GM12878 (cell line): ENCODE measurements around the gene USP47. TPM values are rescaled to one million over a fixed set of nuclear protein-coding genes. Genes with fewer than 3 reads are reported as not detected.

Experiments used
- ATAC-seq: fragments of 200-7000 bp; cut with Tn5 transposase; 3 replicates; pipeline ENCODE4 v1.9.1; 2020; ENCODE audit warnings: mild to moderate bottlenecking, moderate library complexity
- BruUV-seq: library from RNA; stranded (reverse); fragments of 400-500 nt; replicated peaks from 2 replicates; lab custom pipeline; 2021; lab: Mats Ljungman, UMichigan
- CTCF ChIA-PET: fragments of 300-600 bp; sonication (Branson Sonifier 250); formaldehyde crosslinking; extraction: SDS; loops from one replicate; lab custom pipeline; 2021; ENCODE audit warnings: inconsistent platforms; lab: Yijun Ruan, JAX
- POLR2A ChIA-PET: fragments of 350-600 bp; formaldehyde crosslinking; extraction: SDS; loops from one replicate; lab custom pipeline; 2021; ENCODE audit warnings: inconsistent platforms; lab: Charles Lee
- RAD21 ChIA-PET: fragments of 300-600 bp; sonication (Branson Sonifier 250); formaldehyde crosslinking; loops from one replicate; lab custom pipeline; 2023; ENCODE audit warnings: antibody characterized with exemption; ENCODE audit not compliant: unreplicated experiment; lab: Charles Lee
- SMC1A ChIA-PET: fragments of 300-600 bp; sonication (Branson Sonifier 250); formaldehyde crosslinking; loops from one replicate; lab custom pipeline; 2023; ENCODE audit not compliant: unreplicated experiment, uncharacterized antibody; lab: Charles Lee
- DNase-seq: peaks from one replicate; pipeline ENCODE4 v3.0.0-alpha.2; 2011; ENCODE audit warnings: low read depth, low spot score
- FAIRE-seq: peaks from 3 replicates; lab custom pipeline; 2011; peaks lifted over from hg19 to GRCh38; lab: Jason Lieb, UNC
- H2AFZ ChIP-seq: 2 replicates; pipeline ENCODE4 v1.6.0; 2011; ENCODE audit warnings: low read depth, low read length, control low read depth; ENCODE audit not compliant: control insufficient read depth
- H3K27ac ChIP-seq: 2 replicates; pipeline ENCODE4 v1.5.1; 2011; ENCODE audit warnings: control low read depth; ENCODE audit not compliant: control insufficient read depth, insufficient read depth
- H3K27me3 ChIP-seq, 2 experiments: replicated peaks in 1 of 2; 2 replicates each; pipeline versions ENCODE4 v1.6.0 to v1.6.1; 2011; ENCODE audit warnings: low read length in 1 of 2; ENCODE audit not compliant: control insufficient read depth in 2 of 2, insufficient read depth in 2 of 2
- H3K36me3 ChIP-seq, 2 experiments: 2 replicates each; pipeline ENCODE4 v1.5.1; 2011; ENCODE audit warnings: low read length in 1 of 2; ENCODE audit not compliant: control insufficient read depth in 2 of 2, insufficient read depth in 2 of 2
- H3K4me1 ChIP-seq: 2 replicates; pipeline ENCODE4 v1.6.1; 2011; ENCODE audit warnings: mild to moderate bottlenecking, low read length, moderate library complexity, mixed read lengths; ENCODE audit not compliant: control insufficient read depth, insufficient read depth
- H3K4me2 ChIP-seq: 2 replicates; pipeline ENCODE4 v1.6.0; 2011; ENCODE audit warnings: control low read depth; ENCODE audit not compliant: control insufficient read depth, insufficient read depth
- H3K4me3 ChIP-seq: fragments of 200-600 bp; sonication (generic); 2 replicates; pipeline ENCODE4 v1.5.1; 2016
- H3K79me2 ChIP-seq: 2 replicates; pipeline ENCODE4 v1.6.0; 2011; ENCODE audit warnings: low read length; ENCODE audit not compliant: control insufficient read depth, insufficient read depth
- H3K9ac ChIP-seq: 2 replicates; pipeline ENCODE4 v1.8.0; 2011; ENCODE audit warnings: low read length, control low read depth, mixed read lengths; ENCODE audit not compliant: control insufficient read depth, insufficient read depth
- H3K9me3 ChIP-seq: replicated peaks from 3 replicates; pipeline ENCODE4 v1.5.1; 2011; ENCODE audit warnings: mild to moderate bottlenecking, low read length; ENCODE audit not compliant: control insufficient read depth, insufficient read depth
- H4K20me1 ChIP-seq: 2 replicates; pipeline ENCODE4 v1.6.0; 2011; ENCODE audit not compliant: control insufficient read depth, insufficient read depth
- BMI1 ChIP-seq: fragments of 450-650 bp; IDR thresholded peaks from 2 replicates; pipeline ENCODE4 v1.6.1; 2016; ENCODE audit warnings: mild to moderate bottlenecking, moderate library complexity, borderline replicate concordance
- CBX3 ChIP-seq: fragments of 200-600 bp; sonication (generic); IDR thresholded peaks from 2 replicates; pipeline ENCODE4 v1.6.1; 2016; ENCODE audit warnings: low read depth, borderline replicate concordance
- CREB1 ChIP-seq: IDR thresholded peaks from 2 replicates; pipeline ENCODE4 v1.6.1; 2012; ENCODE audit warnings: low read depth, mild to moderate bottlenecking, inconsistent platforms
- ETV6 ChIP-seq, 2 experiments: fragments of 450-650 bp in 1 of 2; IDR thresholded peaks in 1 of 2; conservative IDR thresholded peaks in 1 of 2; 2 replicates each; pipeline ENCODE4 v1.6.1; 2014; ENCODE audit warnings: antibody characterized with exemption in 1 of 2, borderline replicate concordance in 1 of 2, low read depth in 1 of 2, mild to moderate bottlenecking in 1 of 2, moderate library complexity in 1 of 2
- MTA2 ChIP-seq: fragments of 450-650 bp; IDR thresholded peaks from 2 replicates; pipeline ENCODE4 v1.6.1; 2016; ENCODE audit warnings: low read depth, mild to moderate bottlenecking, moderate library complexity
- NR2C2 ChIP-seq: IDR thresholded peaks from 2 replicates; pipeline ENCODE4 v1.6.1; 2011; ENCODE audit warnings: borderline replicate concordance, low read depth; ENCODE audit not compliant: control insufficient read depth, insufficient read length
- NRF1 ChIP-seq: conservative IDR thresholded peaks from 2 replicates; pipeline ENCODE4 v1.6.1; 2011; ENCODE audit warnings: mild to moderate bottlenecking, low read depth, low read length, improper control_type of control experiment
- PKNOX1 ChIP-seq: fragments of 450-650 bp; IDR thresholded peaks from 2 replicates; pipeline ENCODE4 v1.6.1; 2016; ENCODE audit warnings: mild to moderate bottlenecking
- RBBP5 ChIP-seq: fragments of 200-600 bp; sonication (generic); conservative IDR thresholded peaks from 2 replicates; pipeline ENCODE4 v1.6.1; 2016
- SIN3A ChIP-seq: IDR thresholded peaks from 2 replicates; pipeline ENCODE4 v1.6.1; 2012; ENCODE audit warnings: low read depth, low read length, improper control_type of control experiment
- SREBF1 ChIP-seq: IDR thresholded peaks from 2 replicates; pipeline ENCODE4 v1.6.1; 2012; ENCODE audit warnings: mild to moderate bottlenecking, low read length
- WGBS: methylation state at CpG from one replicate; pipeline ENCODE4 v1.1.6; 2016; ENCODE audit warnings: low lambda C conversion rate; ENCODE audit not compliant: insufficient replicate concordance, insufficient coverage; ENCODE audit errors: missing lambda C conversion rate; 5-methylcytosine and 5-hydroxymethylcytosine counted together
- in situ Hi-C: fragments of 300-500 bp; cut with MboI; formaldehyde crosslinking; loops from 9 replicates; pipeline ENCODE4 v1.14.3; 2018; ENCODE audit warnings: mixed read lengths
- intact Hi-C: fragments of 100-400 bp; cut with micrococcal nuclease; formaldehyde crosslinking; loops from one replicate; pipeline ENCODE4 v1.14.2; 2022; ENCODE audit not compliant: unreplicated experiment
- polyA plus RNA-seq, 11 experiments: library from polyadenylated mRNA; depleted of rRNA in 4 of 11; unstranded in 6 of 11; stranded (reverse) in 5 of 11; fragments of >200 nt; fragmentation: Nextera tagmentation in 4 of 11; fragmentation: Illumina TruSeq in 1 of 11; extraction: Ambion mirVana in 4 of 11; extraction: Trizol in 1 of 11; gene quantifications; 1 replicate in 1 of 11; 2 replicates in 10 of 11; pipeline versions ENCODE4 v1.2.1 to v1.2.3, GENCODE V29; 2011 to 2016; ENCODE audit warnings: inconsistent platforms in 2 of 11, missing spikeins in 2 of 11, low read depth in 1 of 11
- total RNA-seq, 4 experiments: library from RNA; depleted of rRNA in 3 of 4; stranded (reverse); fragments of >200 nt in 3 of 4; fragmentation: Illumina TruSeq in 1 of 4; extraction: Trizol in 1 of 4; gene quantifications; 2 replicates each; pipeline versions ENCODE4 v1.2.1 to v1.2.3, GENCODE V29; 2013 to 2021

USP47 gene
- total and polyA plus RNA-seq, 10 of the 15 experiments (the other 5 are each of a cell fraction or from before 2014, with no cell fraction given), result 13.9 to 54.0 (median 31.6) TPM

DNA sequence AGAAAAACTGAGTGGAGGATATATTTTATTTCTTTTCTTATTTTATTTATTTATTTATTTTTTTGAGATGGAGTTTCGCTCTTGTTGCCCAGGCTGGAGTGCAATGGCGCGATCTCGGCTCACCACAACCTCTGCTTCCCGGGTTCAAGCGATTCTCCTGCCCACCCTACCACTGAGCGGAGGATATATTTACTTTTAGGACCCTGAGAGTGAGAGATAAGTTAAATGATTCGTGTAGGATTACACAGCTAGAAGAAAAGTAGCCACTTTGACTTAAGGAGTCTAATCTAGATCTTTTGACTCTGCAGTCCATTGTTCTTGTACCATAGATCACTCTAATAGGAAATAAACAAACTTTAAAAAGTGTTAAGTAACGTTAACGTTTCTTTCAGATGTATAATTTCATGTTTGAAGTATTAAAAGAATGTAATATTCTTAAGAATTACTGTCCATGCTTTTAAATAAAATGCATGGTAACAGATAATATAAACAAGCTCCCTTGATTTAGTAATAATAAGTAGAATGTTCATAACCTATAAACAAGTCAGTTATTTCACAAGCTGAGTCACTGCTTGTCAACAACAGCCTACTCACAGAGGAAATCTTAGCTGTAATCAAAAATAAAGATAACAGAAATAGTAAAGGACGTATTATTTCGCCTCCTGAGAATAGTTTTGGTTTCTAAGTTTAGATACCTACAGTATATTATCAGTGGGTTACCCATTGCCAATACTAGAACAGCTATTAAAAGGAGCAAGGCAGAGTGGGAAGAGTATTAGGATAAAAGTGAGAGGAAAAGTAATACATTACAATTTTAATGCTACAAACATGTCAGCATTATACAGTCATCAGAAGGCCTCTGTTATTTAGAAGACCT, 18.6 kb downstream of the USP47 start:
- H3K9ac ChIP-seq, result no peak overlapping the region
- no peaks in the 10 kb centered on the region for H3K27me3 ChIP-seq
- FAIRE-seq (no peak), ATAC-seq (no peak), DNase-seq (no peak)
- no TSS peak for BruUV-seq
- no peak overlapping the region for H3K4me2 ChIP-seq
- in situ Hi-C loops, result no loop called here
- H3K27ac ChIP-seq, result no peak overlapping the region
- intact Hi-C loops, result no loop called here
- ChIA-PET CTCF (interaction anchor here (0.6 to 15.4 kb wide), 4 partner anchors 10 to 22 kb away, joined by 3 to 211 read pairs (median 7); partner anchors contain the start of gene USP47), POLR2A (interaction anchor here (1.5 to 1.8 kb wide), 2 partner anchors 16 to 18 kb away, joined by 4 to 6 read pairs; partner anchors contain the start of gene USP47), SMC1A (interaction anchor here (0.9 to 5.3 kb wide), 6 partner anchors 8 to 22 kb away, joined by 3 to 38 read pairs (median 7); no protein-coding TSS in a partner anchor), RAD21 (interaction anchor here (1.1 to 1.8 kb wide), 2 partner anchors 8 to 11 kb away, joined by 3 to 6 read pairs; no protein-coding TSS in a partner anchor)
- WGBS, result 88% methylated on average over 12 of the region's 12 CpGs
- H2AFZ ChIP-seq, result no peak overlapping the region
- no peaks in the 10 kb centered on the region for H3K36me3 ChIP-seq
- no peak for TF ChIP-seq CREB1
- TF ChIP-seq NR2C2, result no peak
- no peak for TF ChIP-seq MTA2
- no peak for TF ChIP-seq CBX3
- no peak overlapping the region for H3K4me3 ChIP-seq
- no peaks in the 10 kb centered on the region for H4K20me1 ChIP-seq
- peaks cover 3% of the 10 kb centered on the region for H3K9me3 ChIP-seq
- peaks cover 79% of the 10 kb centered on the region for H3K79me2 ChIP-seq
- peaks cover 12% of the 10 kb centered on the region for H3K4me1 ChIP-seq

DNA sequence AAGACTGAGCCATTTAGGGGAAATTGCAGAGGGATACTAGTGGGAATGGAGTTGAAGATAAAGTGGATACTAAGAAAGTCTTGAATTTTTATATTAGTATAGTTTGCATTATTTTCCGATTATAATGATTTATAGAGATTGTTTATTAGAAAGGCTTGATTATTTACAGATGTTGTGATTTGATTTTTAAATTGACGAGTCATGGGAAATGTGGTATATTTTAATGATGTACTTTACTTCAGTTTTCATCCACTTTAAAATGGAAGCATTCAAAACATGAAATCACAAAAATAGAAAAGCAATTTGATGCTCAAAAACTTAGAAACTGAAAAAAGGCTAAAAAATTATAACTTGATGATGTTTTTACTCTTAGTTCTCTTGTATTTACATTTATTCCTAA, 21.2 kb downstream of the USP47 start:
- no TSS peak for BruUV-seq
- intact Hi-C loops, result no loop called here
- Histone ChIP-seq H3K9me3 (peaks cover 3% of the 10 kb centered on the region), H2AFZ (no peak overlapping the region), H3K9ac (no peak overlapping the region), H3K36me3 (peaks cover 0 to 3% of the 10 kb centered on the region in 2 experiments; a peak in 1 of 4 replicates), H3K27ac (no peak overlapping the region), H3K4me2 (no peak overlapping the region), H3K27me3 (no peaks in the 10 kb centered on the region), H3K4me1 (peaks cover 9% of the 10 kb centered on the region), H3K79me2 (peaks cover 76% of the 10 kb centered on the region), H3K4me3 (no peak overlapping the region), H4K20me1 (no peaks in the 10 kb centered on the region)
- CTCF ChIA-PET, result interaction anchor here (0.9 to 15.4 kb wide), 3 partner anchors 9 to 17 kb away, joined by 3 to 211 read pairs (median 12); partner anchors contain the start of gene USP47
- WGBS, result 96% methylated on average over 2 of the region's 2 CpGs
- in situ Hi-C loops, result no loop called here
- SMC1A ChIA-PET, result interaction anchor here (2.0 to 5.3 kb wide), 4 partner anchors 11 to 20 kb away, joined by 7 to 38 read pairs (median 16); no protein-coding TSS in a partner anchor
- POLR2A ChIA-PET, result interaction anchor here (1.4 to 1.7 kb wide), 4 partner anchors 17 to 21 kb away, joined by 4 to 7 read pairs (median 4); partner anchors contain the start of gene USP47
- DNase-seq, result no peak
- no peak for FAIRE-seq
- ATAC-seq, result no peak
- RAD21 ChIA-PET, result interaction anchor here (1.3 kb wide), 1 partner anchor 17 kb away, joined by 5 read pairs; no protein-coding TSS in a partner anchor
- TF ChIP-seq ETV6 (conservative IDR thresholded peaks at IDR 0.05 in 1 of 2, IDR thresholded peaks at IDR 0.05 in 1 of 2; ENCODE audit: borderline replicate concordance in 1 of 2, low read depth in 1 of 2) (no peak), BMI1 (no peak), NRF1 (no peak), SREBF1 (no peak), PKNOX1 (no peak), SIN3A (no peak), RBBP5 (no peak)
